DOHH2 (cell line): ENCODE measurements around the gene COX14.

Source experiments
- H3F3A ChIP-seq: fragments of 200-600 bp; sonication (generic), shearing (Covaris generic); 2 replicates; pipeline ENCODE4 v1.6.0; 2016; ENCODE audit warnings: antibody characterized with exemption, mild to moderate bottlenecking; ENCODE audit not compliant: control insufficient read depth, insufficient read depth
- H3K27ac ChIP-seq: fragments of 200-600 bp; sonication (generic); 2 replicates; pipeline ENCODE4 v1.5.1; 2014; ENCODE audit warnings: low read depth, mild to moderate bottlenecking, low read length, moderate library complexity
- H3K27me3 ChIP-seq: fragments of 200-600 bp; sonication (generic); 2 replicates; pipeline ENCODE4 v1.6.1; 2014; ENCODE audit warnings: mild to moderate bottlenecking, low read length, mixed read lengths; ENCODE audit not compliant: control insufficient read depth
- H3K36me3 ChIP-seq: fragments of 200-600 bp; sonication (generic); 2 replicates; pipeline ENCODE4 v1.6.1; 2014; ENCODE audit warnings: mild to moderate bottlenecking, low read length, moderate library complexity, mixed read lengths; ENCODE audit not compliant: control insufficient read depth
- H3K4me1 ChIP-seq: fragments of 200-600 bp; sonication (generic); 2 replicates; pipeline ENCODE4 v1.6.1; 2014; ENCODE audit warnings: mild to moderate bottlenecking, low read length, mixed read lengths; ENCODE audit not compliant: control insufficient read depth
- H3K4me2 ChIP-seq: fragments of 200-600 bp; sonication (generic); 2 replicates; pipeline ENCODE4 v1.6.0; 2014; ENCODE audit warnings: mild to moderate bottlenecking, low read length, moderate library complexity
- H3K4me3 ChIP-seq: fragments of 200-600 bp; sonication (generic); 2 replicates; pipeline ENCODE4 v1.5.1; 2014; ENCODE audit warnings: mild to moderate bottlenecking, low read length, mixed read lengths
- H3K79me2 ChIP-seq: fragments of 200-600 bp; sonication (generic); 2 replicates; pipeline ENCODE4 v1.6.1; 2014; ENCODE audit warnings: mild to moderate bottlenecking, low read length, mixed read lengths; ENCODE audit not compliant: control insufficient read depth
- H3K9me2 ChIP-seq: fragments of 200-600 bp; sonication (generic); replicated peaks from 2 replicates; pipeline ENCODE4 v1.6.1; 2014; ENCODE audit warnings: mild to moderate bottlenecking, low read length, mixed read lengths; ENCODE audit not compliant: control insufficient read depth
- H3K9me3 ChIP-seq: fragments of 200-600 bp; sonication (generic); 2 replicates; pipeline ENCODE4 v1.6.1; 2014; ENCODE audit warnings: antibody characterized with exemption, low read length, mixed read lengths; ENCODE audit not compliant: control insufficient read depth, insufficient read depth
- H4K20me1 ChIP-seq: fragments of 200-600 bp; sonication (generic); 2 replicates; pipeline ENCODE4 v1.6.0; 2014; ENCODE audit warnings: low read depth, mild to moderate bottlenecking, antibody characterized with exemption, low read length, moderate library complexity; ENCODE audit not compliant: control insufficient read depth, insufficient read depth
- CTCF ChIP-seq: fragments of 200-600 bp; sonication (generic); IDR thresholded peaks from one replicate; pipeline ENCODE4 v1.5.1; 2014; ENCODE audit warnings: antibody characterized with exemption, mild to moderate bottlenecking, low read depth, low read length; ENCODE audit not compliant: poor library complexity, severe bottlenecking
- EZH2phosphoT487 ChIP-seq: fragments of 200-600 bp; sonication (generic); IDR thresholded peaks from 2 replicates; pipeline ENCODE4 v1.6.1; 2017; ENCODE audit warnings: borderline replicate concordance, mild to moderate bottlenecking, antibody characterized with exemption, low read length, moderate library complexity, mixed read lengths

COX14 gene

GRCh38 chr12:50110127-50110761 is 1.8 kb upstream of the COX14 start:
- no peaks in the 10 kb centered on the region for H3K9me3 ChIP-seq
- H3K4me1 ChIP-seq: peaks cover 31% of the 10 kb centered on the region
- peak overlapping the region; percentile 97 for H3K4me2 ChIP-seq
- no peaks in the 10 kb centered on the region for H3K27me3 ChIP-seq
- no peaks in the 10 kb centered on the region for H3K9me2 ChIP-seq
- no peak for TF ChIP-seq EZH2phosphoT487
- no peak for TF ChIP-seq CTCF
- H3K4me3 ChIP-seq: peak overlapping the region; percentile 73
- H4K20me1 ChIP-seq: no peaks in the 10 kb centered on the region
- peaks cover 31% of the 10 kb centered on the region for H3K79me2 ChIP-seq
- peaks cover 6% of the 10 kb centered on the region; the same call in 1 of the 2 replicates for H3F3A ChIP-seq
- H3K36me3 ChIP-seq: no peaks in the 10 kb centered on the region; the same call in 1 of the 2 replicates
- H3K27ac ChIP-seq: peak overlapping the region; percentile 63

- Histone ChIP-seq H3K27me3 (no peaks in the 10 kb centered on the region), H3K4me3 (peak overlapping the region; percentile 73)
Observed at GRCh38 chr12:50110762-50111351, 1.2 kb upstream of the COX14 start.

GRCh38 chr12:50111395-50111692 is 692 bp upstream of the COX14 start:
- Histone ChIP-seq H3K9me2 (no peaks in the 10 kb centered on the region), H3K79me2 (peaks cover 42% of the 10 kb centered on the region), H3K4me1 (peaks cover 31% of the 10 kb centered on the region), H3K9me3 (no peaks in the 10 kb centered on the region), H3K4me2 (peak overlapping the region; percentile 97), H3F3A (peaks cover 6% of the 10 kb centered on the region; the same call in 1 of the 2 replicates), H3K4me3 (peak overlapping the region; percentile 73), H4K20me1 (no peaks in the 10 kb centered on the region), H3K27ac (peak overlapping the region; percentile 63), H3K27me3 (no peaks in the 10 kb centered on the region), H3K36me3 (peaks cover 9% of the 10 kb centered on the region)
- TF ChIP-seq EZH2phosphoT487: no peak
- peak; percentile 100 for TF ChIP-seq CTCF

More at GRCh38 chr12:50110762-50111351, 1.2 kb upstream of the COX14 start:
- Histone ChIP-seq H3K4me1 (peaks cover 31% of the 10 kb centered on the region), H3K9me3 (no peaks in the 10 kb centered on the region), H3K79me2 (peaks cover 37% of the 10 kb centered on the region), H4K20me1 (no peaks in the 10 kb centered on the region), H3F3A (peaks cover 6% of the 10 kb centered on the region; the same call in 1 of the 2 replicates), H3K27ac (peak overlapping the region; percentile 63), H3K4me2 (peak overlapping the region; percentile 97), H3K9me2 (no peaks in the 10 kb centered on the region), H3K36me3 (peaks cover 4% of the 10 kb centered on the region)
- TF ChIP-seq CTCF: no peak
- TF ChIP-seq EZH2phosphoT487: no peak
